HG02885 (cell line): ENCODE data around the gene TMEM204.
A peak's percentile ranks its signal among the peaks of the same experiment; 100 is the strongest.

Experiments
- ATAC-seq: cut with Tn5 transposase; IDR thresholded peaks from one replicate; pipeline ENCODE4 v1.9.1; 2021; ENCODE audit warnings: mild to moderate bottlenecking; ENCODE audit not compliant: unreplicated experiment, poor library complexity

Gene TMEM204

DNA sequence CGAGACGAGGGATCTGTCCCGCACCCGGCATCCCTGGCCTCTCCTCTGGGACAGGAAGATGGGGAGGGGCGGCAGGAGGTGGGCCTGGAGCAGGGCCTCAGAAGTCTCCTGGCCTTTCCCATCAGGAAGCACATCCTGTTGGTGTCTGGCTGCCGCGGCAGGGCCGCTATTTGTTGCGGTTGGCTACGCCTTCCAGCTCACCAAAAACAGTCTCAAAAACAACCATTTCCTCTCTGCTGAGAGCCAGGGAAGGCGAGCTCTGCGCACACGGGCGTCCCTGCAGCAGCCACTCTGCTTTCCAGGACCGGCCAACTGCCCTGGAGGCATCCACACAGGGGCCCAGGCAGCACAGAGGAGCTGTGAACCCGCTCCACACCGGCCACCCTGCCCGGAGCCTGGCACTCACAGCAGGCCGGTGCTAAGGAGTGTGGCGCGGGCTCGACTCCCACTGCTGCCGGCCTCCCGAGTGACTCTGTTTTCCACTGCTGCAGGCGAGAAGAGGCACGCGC is at the start of gene TMEM204:
Gene TMEM204 (plus strand): TSS at position 224 of the 509 bp plus-strand sequence. CDS start 610 bp downstream, outside the sequence.
- ATAC-seq = no peak

- no peak for ATAC-seq
These were observed 47.5 kb upstream of the TMEM204 start for GRCh38 chr16:1485847-1486496.

- no peak for ATAC-seq
These were observed 46.7 kb upstream of the TMEM204 start for GRCh38 chr16:1486551-1487390.

- no peak for ATAC-seq
These were observed 45.9 kb upstream of the TMEM204 start for GRCh38 chr16:1487395-1488053.

GRCh38 chr16:1488054-1488601 is 45.3 kb upstream of the TMEM204 start:
- no peak for ATAC-seq

DNA sequence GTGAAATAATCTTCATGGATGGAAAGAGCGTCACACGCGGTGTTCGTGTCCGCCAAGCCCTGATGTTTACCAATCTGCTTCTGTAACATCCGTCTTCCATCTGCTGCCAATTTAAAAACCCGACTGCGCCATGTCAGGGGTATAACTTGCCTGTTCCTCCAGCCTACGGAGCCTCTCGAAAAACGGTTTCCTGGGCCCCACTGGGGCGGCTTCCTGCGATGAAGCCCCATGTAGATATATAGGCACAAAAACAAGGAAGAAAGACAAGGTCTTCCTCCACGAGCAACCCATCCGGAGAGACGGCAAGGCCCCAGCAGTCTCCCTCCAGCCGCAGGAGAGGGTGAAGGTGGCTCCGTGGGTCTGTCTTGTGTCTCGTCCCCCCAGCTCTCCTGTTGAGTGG is 44.8 kb upstream of the TMEM204 start, which contains the start of gene PTX4:
Gene PTX4 (minus strand): TSS at position 326 of the 400 bp plus-strand sequence. CDS start 35 bp downstream, at position 291.
- no peak for ATAC-seq

DNA sequence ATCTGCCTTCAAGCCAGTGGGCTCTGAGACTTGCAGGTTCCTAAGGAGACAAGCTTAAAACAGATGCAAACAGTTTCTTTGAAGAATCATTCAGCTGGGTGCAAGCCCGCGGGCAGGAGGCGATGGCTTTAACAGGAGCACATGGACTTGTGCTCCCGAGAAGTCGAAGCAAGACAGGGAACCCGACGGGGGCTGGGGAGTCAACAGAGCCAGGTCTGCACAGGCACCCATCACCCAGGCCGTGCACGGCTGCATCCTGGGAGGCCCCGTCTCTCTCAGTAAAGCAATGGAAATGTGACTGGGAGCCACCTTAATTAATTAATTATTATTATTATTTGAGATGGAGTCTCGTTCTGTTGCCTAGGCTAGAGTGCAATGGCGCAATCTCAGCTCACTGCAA is 44.4 kb upstream of the TMEM204 start:
- ATAC-seq = no peak

- ATAC-seq = no peak
These were observed 42.1 kb upstream of the TMEM204 start for GRCh38 chr16:1491327-1491726.

- no peak for ATAC-seq
These were observed 41.2 kb upstream of the TMEM204 start for GRCh38 chr16:1492082-1492922.

DNA sequence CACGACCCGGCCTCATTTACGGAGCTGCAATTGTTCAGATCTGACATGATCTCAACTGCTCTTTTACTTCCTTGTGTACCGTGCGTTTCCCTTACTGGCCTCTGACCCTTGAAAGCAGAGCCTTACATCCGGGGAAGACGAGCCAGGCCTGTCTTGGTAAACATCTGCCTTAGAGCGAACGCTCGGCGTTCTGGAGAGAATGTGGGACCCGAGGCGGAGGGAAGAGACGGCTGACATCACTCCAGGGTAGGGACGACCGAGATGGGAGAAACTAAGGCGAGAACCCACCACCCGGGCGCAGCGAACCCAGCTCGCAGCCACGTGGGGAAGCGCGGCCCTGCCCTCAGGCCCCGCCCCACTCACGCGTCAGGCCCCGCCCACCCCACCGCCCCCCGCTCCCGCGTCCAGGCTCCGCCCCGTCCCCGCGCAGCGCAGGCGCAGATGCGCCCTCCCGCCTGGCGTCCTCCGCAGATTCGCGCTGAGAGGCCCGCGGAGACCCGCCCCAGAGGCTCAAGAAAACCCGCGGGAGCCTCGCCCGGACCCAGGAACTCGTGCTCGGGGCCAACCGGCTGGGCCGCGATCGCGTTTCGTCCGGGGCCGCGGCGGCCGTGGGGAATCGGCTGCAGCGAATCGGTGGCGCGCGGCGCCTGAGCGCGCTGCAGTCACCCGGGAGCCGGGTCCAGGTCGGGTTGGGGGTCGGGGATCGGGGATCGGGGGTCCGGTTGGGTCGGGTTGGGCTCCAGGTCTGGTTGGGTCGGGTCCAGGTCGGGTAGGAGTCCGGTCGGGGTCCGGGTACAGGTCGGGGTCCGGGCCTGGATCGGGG is 40.3 kb upstream of the TMEM204 start, which contains the start of gene TELO2:
Gene TELO2 (plus strand): TSS at position 438 of the 823 bp plus-strand sequence. CDS start 922 bp downstream, outside the sequence.
- peak; percentile 76 for ATAC-seq

- peak; percentile 10 for ATAC-seq
These were observed 39.7 kb upstream of the TMEM204 start for GRCh38 chr16:1493746-1494094.

DNA sequence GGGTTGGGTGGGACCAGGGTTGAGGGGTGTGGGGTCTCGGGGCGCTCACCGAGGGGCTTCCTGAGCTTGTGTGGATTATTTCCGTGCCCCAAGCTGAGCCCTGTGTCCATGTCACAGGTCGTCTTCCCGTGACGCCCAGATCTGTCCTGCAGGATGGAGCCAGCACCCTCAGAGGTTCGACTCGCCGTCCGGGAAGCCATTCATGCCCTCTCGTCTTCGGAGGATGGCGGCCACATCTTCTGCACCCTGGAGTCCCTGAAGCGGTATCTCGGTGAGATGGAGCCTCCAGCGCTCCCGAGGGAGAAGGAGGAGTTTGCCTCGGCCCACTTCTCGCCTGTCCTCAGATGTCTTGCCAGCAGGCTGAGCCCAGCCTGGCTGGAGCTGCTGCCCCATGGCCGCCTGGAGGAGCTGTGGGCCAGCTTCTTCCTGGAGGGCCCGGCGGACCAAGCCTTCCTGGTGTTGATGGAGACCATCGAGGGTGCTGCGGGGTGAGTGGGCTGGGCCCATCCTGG is 39.3 kb upstream of the TMEM204 start:
- no peak for ATAC-seq

DNA sequence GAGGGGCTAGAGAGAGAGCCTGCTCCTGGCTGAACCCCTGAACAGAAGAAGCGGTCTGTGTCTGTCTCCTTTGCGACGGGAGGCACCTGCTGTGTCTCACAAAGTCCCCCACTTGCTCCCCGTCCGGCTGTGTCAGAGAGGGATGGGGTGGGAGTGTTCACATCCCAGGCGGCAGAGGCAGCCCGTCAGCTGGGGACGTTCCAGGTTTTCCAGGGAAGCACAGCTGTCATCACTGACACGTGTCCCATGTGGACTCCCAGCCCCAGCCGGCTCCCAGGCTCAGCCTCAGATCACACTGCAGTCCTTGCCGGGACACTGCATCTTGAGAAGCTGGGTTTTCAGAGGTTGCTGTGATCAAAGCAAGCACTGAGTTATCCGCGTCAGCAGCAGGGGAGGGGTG is 38.8 kb upstream of the TMEM204 start:
- ATAC-seq = no peak

- ATAC-seq = no peak
These were observed 38.1 kb upstream of the TMEM204 start for GRCh38 chr16:1495211-1495888.

GRCh38 chr16:1495889-1496262 is 37.6 kb upstream of the TMEM204 start:
- ATAC-seq = no peak

- ATAC-seq = no peak
These were observed 37.0 kb upstream of the TMEM204 start for GRCh38 chr16:1496464-1496863.

DNA sequence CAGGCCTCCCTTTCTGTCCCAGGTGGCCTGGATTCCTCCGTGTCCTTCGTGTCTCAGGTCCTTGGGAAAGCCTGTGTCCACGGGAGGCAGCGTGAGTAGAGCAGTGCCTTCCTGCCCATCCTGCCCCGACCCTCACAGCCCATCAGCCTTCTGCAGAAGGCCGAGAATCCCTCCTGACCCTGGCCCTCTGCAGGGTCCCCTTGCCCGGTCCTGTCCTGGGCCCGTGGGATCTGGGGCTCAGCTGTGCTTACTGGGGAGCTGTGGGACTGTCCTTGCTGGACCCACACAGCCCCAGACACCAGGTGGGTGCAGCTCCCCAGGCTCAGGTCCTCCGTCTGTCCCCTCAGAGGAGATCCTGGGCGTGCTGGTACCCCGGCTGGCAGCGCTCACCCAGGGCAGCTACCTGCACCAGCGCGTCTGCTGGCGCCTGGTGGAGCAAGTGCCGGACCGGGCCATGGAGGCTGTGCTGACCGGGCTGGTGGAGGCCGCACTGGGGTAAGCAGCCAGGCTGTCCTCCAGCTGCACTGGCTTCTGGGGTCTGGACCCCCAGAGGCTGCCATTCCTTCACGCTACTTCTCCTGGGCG is 36.4 kb upstream of the TMEM204 start:
- no peak for ATAC-seq
